Subcutaneous abdominal adipose tissue (tissue), 5 donors: Measurements from ENCODE around the gene TMEM163.
"Not testable (repeated sequence)": the region's sequence is repeated elsewhere in the genome, so short reads cannot be mapped to it uniquely, and the experiment has no call there.

Experiments used
- H3K27ac ChIP-seq: one replicate; pipeline ENCODE4 v1.7.0; 2013; ENCODE audit warnings: low read depth, mild to moderate bottlenecking, inconsistent platforms, low read length, moderate library complexity
- H3K27me3 ChIP-seq, 5 donors: one replicate each; pipeline ENCODE4 v1.7.0; 2013; ENCODE audit warnings: low read length in 5 of 5, inconsistent platforms in 1 of 5; ENCODE audit not compliant: control insufficient read depth in 5 of 5, insufficient read depth in 4 of 5
- H3K36me3 ChIP-seq, 5 donors: one replicate each; pipeline ENCODE4 v1.7.0; 2013; ENCODE audit warnings: low read length in 5 of 5; ENCODE audit not compliant: control insufficient read depth in 5 of 5, insufficient read depth in 5 of 5
- H3K4me1 ChIP-seq, 5 donors: one replicate each; pipeline ENCODE4 v1.7.0; 2013; ENCODE audit warnings: low read length in 5 of 5, mild to moderate bottlenecking in 3 of 5, moderate library complexity in 1 of 5; ENCODE audit not compliant: control insufficient read depth in 5 of 5, insufficient read depth in 5 of 5
- H3K4me3 ChIP-seq, 5 donors: one replicate each; pipeline ENCODE4 v1.7.0; 2013; ENCODE audit warnings: low read length in 5 of 5, low read depth in 1 of 5
- H3K9ac ChIP-seq, 5 donors: one replicate each; pipeline ENCODE4 v1.7.0; 2013; ENCODE audit warnings: low read length in 5 of 5, mild to moderate bottlenecking in 4 of 5, moderate library complexity in 3 of 5
- H3K9me3 ChIP-seq, 5 donors: one replicate each; pipeline ENCODE4 v1.7.0; 2013; ENCODE audit warnings: low read length in 5 of 5; ENCODE audit not compliant: control insufficient read depth in 5 of 5
- donor health status: healthy.
- donor health status: healthy.
- donor health status: healthy.
- donor health status: healthy.
- donor health status: healthy.

The TMEM163 gene

GRCh38 chr2:134724341-134724740 lies 5.5 kb upstream of the TMEM163 start:
- Histone ChIP-seq H3K4me1 (peaks cover 0 to 1% (median under 1%) of the 10 kb centered on the region in 5 donors), H3K27ac (no peak overlapping the region), H3K36me3 (no peaks in the 10 kb centered on the region), H3K27me3 (peaks cover 7 to 13% (median 7%) of the 10 kb centered on the region in 5 donors), H3K4me3 (no peak overlapping the region), H3K9me3 (no peaks in the 10 kb centered on the region), H3K9ac (no peak overlapping the region)

GRCh38 chr2:134723742-134724141 lies 4.9 kb upstream of the TMEM163 start:
- not testable (repeated sequence) for H3K9me3 ChIP-seq, H3K4me1 ChIP-seq, H3K36me3 ChIP-seq, H3K9ac ChIP-seq, H3K27ac ChIP-seq, H3K4me3 ChIP-seq
- peaks cover 9 to 16% (median 10%) of the 10 kb centered on the region in 5 donors for H3K27me3 ChIP-seq

- Histone ChIP-seq H3K4me1 (peaks cover 1 to 14% (median 11%) of the 10 kb centered on the region in 5 donors), H3K4me3 (no peak overlapping the region), H3K27ac (no peak overlapping the region), H3K9me3 (no peaks in the 10 kb centered on the region), H3K9ac (no peak overlapping the region), H3K27me3 (peaks cover 14 to 22% (median 16%) of the 10 kb centered on the region in 5 donors), H3K36me3 (no peaks in the 10 kb centered on the region)
These were observed 3.9 kb upstream of the TMEM163 start for GRCh38 chr2:134722728-134723127.

- Histone ChIP-seq H3K36me3 (no peaks in the 10 kb centered on the region), H3K4me3 (no peak overlapping the region), H3K9ac (no peak overlapping the region), H3K27me3 (peaks cover 24 to 31% (median 26%) of the 10 kb centered on the region in 5 donors), H3K9me3 (no peaks in the 10 kb centered on the region), H3K4me1 (peaks cover 3 to 16% (median 13%) of the 10 kb centered on the region in 5 donors), H3K27ac (no peak overlapping the region)
These were observed 2.8 kb upstream of the TMEM163 start for GRCh38 chr2:134721596-134721995.

- peaks cover 3 to 27% (median 15%) of the 10 kb centered on the region in 5 donors for H3K4me1 ChIP-seq
- H3K9ac ChIP-seq = peak overlapping the region in 2 of 5 donors; percentile 55 to 56
- H3K27ac ChIP-seq = no peak overlapping the region
- no peaks in the 10 kb centered on the region for H3K9me3 ChIP-seq
- peaks cover 19 to 33% (median 30%) of the 10 kb centered on the region in 5 donors for H3K27me3 ChIP-seq
- H3K36me3 ChIP-seq = no peaks in the 10 kb centered on the region
- H3K4me3 ChIP-seq = peak overlapping the region; percentile 58 to 72 (median 62)
These were observed 580 bp downstream of the TMEM163 start for GRCh38 chr2:134718023-134718816.

- Histone ChIP-seq H3K9me3 (no peaks in the 10 kb centered on the region), H3K36me3 (no peaks in the 10 kb centered on the region), H3K27ac (no peak overlapping the region), H3K4me1 (peaks cover 3 to 35% (median 15%) of the 10 kb centered on the region in 5 donors), H3K27me3 (peaks cover 19 to 30% (median 30%) of the 10 kb centered on the region in 5 donors), H3K4me3 (peak overlapping the region; percentile 58 to 72 (median 62)), H3K9ac (peak overlapping the region in 1 of 5 donors; percentile 56)
These were observed 1.3 kb downstream of the TMEM163 start for GRCh38 chr2:134717286-134718022.

GRCh38 chr2:134716721-134717243 lies 2.0 kb downstream of the TMEM163 start:
- Histone ChIP-seq H3K9ac (peak overlapping the region in 1 of 5 donors; percentile 56), H3K9me3 (no peaks in the 10 kb centered on the region), H3K36me3 (no peaks in the 10 kb centered on the region), H3K4me1 (peaks cover 3 to 42% (median 20%) of the 10 kb centered on the region in 5 donors), H3K27ac (no peak overlapping the region), H3K4me3 (peak overlapping the region in 2 of 5 donors; percentile 71 to 72), H3K27me3 (peaks cover 17 to 30% (median 30%) of the 10 kb centered on the region in 5 donors)

- Histone ChIP-seq H3K27me3 (peaks cover 15 to 30% (median 30%) of the 10 kb centered on the region in 5 donors), H3K9me3 (no peaks in the 10 kb centered on the region), H3K9ac (no peak overlapping the region), H3K4me1 (peaks cover 3 to 42% (median 20%) of the 10 kb centered on the region in 5 donors), H3K4me3 (no peak overlapping the region), H3K36me3 (no peaks in the 10 kb centered on the region), H3K27ac (no peak overlapping the region)
These were observed 2.7 kb downstream of the TMEM163 start for GRCh38 chr2:134715932-134716643.

GRCh38 chr2:134714228-134714627 lies 4.6 kb downstream of the TMEM163 start:
- H3K27me3 ChIP-seq = peaks cover 10 to 24% (median 22%) of the 10 kb centered on the region in 5 donors

More at GRCh38 chr2:134714228-134714627, 4.6 kb downstream of the TMEM163 start:
- no peak overlapping the region for H3K9ac ChIP-seq
- no peaks in the 10 kb centered on the region for H3K36me3 ChIP-seq
- H3K4me3 ChIP-seq = no peak overlapping the region
- H3K4me1 ChIP-seq = peaks cover 3 to 42% (median 18%) of the 10 kb centered on the region in 5 donors
- H3K9me3 ChIP-seq = no peaks in the 10 kb centered on the region
- H3K27ac ChIP-seq = no peak overlapping the region
